Vagina (tissue), 2 donors: ENCODE results near the gene NNMT.

Source experiments
- POLR2A ChIP-seq, 2 donors: fragments of 450-650 bp; IDR thresholded peaks; one replicate each; pipeline ENCODE4 v1.6.1; 2017; ENCODE audit warnings: antibody characterized with exemption in 2 of 2, mild to moderate bottlenecking in 2 of 2, moderate library complexity in 2 of 2
- POLR2AphosphoS5 ChIP-seq, 2 donors: sonication (generic); formaldehyde crosslinking; IDR thresholded peaks; one replicate each; pipeline ENCODE4 v1.9.0; 2017; ENCODE audit warnings: antibody characterized with exemption in 2 of 2, mild to moderate bottlenecking in 2 of 2, low read depth in 1 of 2; ENCODE audit not compliant: insufficient read depth in 1 of 2
- TF ChIP-seq, protein P1 (sequence below), 3 experiments: fragments of 450-650 bp in 2 of 3; fragments of 200-600 bp in 1 of 3; sonication (generic) in 1 of 3; IDR thresholded peaks; one replicate each; pipeline ENCODE4 v1.5.1; 2017 to 2019; ENCODE audit warnings: antibody characterized with exemption in 3 of 3, mild to moderate bottlenecking in 2 of 3, moderate library complexity in 2 of 3

DNA sequence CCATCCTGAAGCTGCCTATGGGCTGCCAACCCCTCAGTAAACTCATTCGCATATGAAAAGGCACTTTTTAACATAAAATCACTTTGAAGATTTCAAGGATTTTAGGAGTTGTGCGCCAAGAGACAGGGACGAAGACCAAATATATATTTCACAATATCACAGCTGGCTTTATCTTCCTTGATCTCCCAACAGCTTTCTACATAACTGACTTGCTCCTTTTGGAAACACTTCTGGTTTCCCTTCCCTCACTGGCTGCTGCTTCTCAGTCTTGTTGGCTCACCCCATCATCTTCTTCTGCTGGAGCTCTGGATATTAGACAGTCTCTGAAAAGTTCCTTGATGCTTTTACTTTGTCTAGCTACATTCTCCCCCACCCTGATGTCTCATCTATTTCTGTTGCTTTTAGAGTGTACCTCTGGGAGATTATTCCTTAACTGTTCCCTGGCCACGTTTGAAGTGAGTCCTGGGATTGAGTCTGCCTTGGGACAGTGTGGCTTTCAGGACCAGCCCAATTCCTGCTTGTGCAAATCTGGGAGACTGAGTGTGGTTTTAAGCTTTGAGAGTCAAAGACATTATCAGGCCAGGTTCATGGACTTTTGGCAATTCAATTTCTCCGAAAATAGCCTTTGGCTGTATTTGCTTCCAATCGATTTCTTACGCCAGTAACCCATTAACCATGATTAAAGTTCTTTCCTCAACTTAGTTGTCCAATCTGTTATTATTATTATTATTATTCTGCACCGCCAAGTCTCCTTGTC is 30.9 kb upstream of the NNMT start:
- TF ChIP-seq POLR2A (IDR thresholded peaks at IDR 0.05) (no peak), POLR2AphosphoS5 (IDR thresholded peaks at IDR 0.05; ENCODE audit: insufficient read depth in 1 of 2, low read depth in 1 of 2) (no peak)
- TF ChIP-seq, protein P1, sequence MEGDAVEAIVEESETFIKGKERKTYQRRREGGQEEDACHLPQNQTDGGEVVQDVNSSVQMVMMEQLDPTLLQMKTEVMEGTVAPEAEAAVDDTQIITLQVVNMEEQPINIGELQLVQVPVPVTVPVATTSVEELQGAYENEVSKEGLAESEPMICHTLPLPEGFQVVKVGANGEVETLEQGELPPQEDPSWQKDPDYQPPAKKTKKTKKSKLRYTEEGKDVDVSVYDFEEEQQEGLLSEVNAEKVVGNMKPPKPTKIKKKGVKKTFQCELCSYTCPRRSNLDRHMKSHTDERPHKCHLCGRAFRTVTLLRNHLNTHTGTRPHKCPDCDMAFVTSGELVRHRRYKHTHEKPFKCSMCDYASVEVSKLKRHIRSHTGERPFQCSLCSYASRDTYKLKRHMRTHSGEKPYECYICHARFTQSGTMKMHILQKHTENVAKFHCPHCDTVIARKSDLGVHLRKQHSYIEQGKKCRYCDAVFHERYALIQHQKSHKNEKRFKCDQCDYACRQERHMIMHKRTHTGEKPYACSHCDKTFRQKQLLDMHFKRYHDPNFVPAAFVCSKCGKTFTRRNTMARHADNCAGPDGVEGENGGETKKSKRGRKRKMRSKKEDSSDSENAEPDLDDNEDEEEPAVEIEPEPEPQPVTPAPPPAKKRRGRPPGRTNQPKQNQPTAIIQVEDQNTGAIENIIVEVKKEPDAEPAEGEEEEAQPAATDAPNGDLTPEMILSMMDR (IDR thresholded peaks at IDR 0.05), result no peak
